ENCODE results near the gene IGSF9B. TPM values are rescaled to one million over a fixed set of nuclear protein-coding genes. Genes with fewer than 3 reads are reported as not detected.

IGSF9B gene
- total and polyA plus RNA-seq, 2 experiments from 2014 or later: 1.7 to 5.9 TPM

DNA sequence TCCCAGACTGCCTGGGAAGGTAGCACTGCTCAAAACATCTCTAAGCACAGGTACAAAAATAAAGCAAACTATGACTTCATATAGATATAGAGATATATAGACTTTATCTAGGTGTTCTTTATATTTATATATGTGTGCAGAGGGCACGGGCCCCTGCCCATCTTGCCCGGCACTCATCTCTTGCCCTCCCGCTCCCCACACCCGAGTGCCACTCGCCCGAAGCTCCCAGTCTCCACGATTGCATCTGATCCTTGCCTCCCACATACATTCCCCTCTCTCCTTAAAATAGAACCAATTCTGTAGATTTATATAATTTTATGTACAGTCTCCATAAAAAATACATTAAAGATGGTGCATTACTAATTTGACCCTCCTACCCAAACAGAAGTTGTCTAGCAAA, 55.5 kb downstream of the IGSF9B start:
- H3K27ac ChIP-seq: no peak overlapping the region
- TF ChIP-seq, protein P1, sequence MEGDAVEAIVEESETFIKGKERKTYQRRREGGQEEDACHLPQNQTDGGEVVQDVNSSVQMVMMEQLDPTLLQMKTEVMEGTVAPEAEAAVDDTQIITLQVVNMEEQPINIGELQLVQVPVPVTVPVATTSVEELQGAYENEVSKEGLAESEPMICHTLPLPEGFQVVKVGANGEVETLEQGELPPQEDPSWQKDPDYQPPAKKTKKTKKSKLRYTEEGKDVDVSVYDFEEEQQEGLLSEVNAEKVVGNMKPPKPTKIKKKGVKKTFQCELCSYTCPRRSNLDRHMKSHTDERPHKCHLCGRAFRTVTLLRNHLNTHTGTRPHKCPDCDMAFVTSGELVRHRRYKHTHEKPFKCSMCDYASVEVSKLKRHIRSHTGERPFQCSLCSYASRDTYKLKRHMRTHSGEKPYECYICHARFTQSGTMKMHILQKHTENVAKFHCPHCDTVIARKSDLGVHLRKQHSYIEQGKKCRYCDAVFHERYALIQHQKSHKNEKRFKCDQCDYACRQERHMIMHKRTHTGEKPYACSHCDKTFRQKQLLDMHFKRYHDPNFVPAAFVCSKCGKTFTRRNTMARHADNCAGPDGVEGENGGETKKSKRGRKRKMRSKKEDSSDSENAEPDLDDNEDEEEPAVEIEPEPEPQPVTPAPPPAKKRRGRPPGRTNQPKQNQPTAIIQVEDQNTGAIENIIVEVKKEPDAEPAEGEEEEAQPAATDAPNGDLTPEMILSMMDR (IDR thresholded peaks at IDR 0.05; ENCODE audit: low read depth, low read length): no peak
- H3K9me3 ChIP-seq (ENCODE audit: low read depth): no peaks in the 10 kb centered on the region
- DNase-seq (ENCODE audit: low read depth in 1 of 2, low spot score in 1 of 2): no peak
- no peaks in the 10 kb centered on the region for H3K27me3 ChIP-seq
- no peaks in the 10 kb centered on the region for H3K4me1 ChIP-seq (ENCODE audit: low read depth)
- H3K4me3 ChIP-seq: no peak overlapping the region
- H3K36me3 ChIP-seq: no peaks in the 10 kb centered on the region

DNA sequence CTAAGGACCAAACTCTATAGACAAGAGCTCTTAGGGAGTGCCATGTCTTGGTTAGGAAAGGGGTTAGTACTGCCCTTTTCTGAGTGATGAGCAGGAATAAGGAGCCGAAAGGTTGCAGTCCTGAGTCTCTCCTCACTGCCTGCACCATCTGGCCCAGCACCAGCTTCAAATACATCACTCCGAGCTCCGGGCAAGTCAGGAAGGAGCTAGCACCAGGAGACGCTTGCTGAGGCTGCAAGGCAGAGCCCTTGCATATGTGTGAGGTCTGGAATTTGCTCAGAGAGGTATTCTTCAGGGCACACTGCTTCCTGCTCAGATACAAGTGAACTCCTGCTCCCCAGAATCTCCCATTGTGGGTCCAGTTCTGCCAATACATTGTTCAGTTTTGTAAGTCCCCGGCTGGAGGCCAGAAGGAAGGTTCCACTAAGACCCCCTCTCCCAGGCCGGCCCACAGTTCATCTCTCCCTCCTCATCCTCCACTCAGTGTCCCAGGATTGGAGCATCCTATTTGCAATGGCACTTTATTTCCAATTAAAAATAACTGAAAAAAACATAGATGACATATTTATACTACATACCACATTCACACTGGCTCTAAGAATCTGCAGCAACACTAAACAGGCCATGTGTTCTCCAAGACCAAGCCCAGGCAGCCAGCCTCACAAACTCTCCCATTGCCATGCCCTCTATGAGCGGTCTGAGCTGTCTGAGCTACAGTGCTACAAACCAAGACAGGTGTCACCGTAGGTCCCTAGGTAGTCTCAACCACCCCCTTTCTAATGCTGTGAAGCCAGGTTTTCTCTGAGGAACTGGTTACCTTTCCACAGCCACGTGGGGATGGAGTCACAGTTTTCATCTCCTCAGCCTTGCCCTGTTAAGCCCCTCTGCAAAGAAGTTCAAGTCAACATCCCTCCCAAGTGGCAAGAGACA, 56.3 kb downstream of the IGSF9B start:
- no peaks in the 10 kb centered on the region for H3K9me3 ChIP-seq (ENCODE audit: low read depth)
- TF ChIP-seq, protein P1 (IDR thresholded peaks at IDR 0.05; ENCODE audit: low read depth, low read length): no peak
- H3K36me3 ChIP-seq: no peaks in the 10 kb centered on the region
- no peak overlapping the region for H3K27ac ChIP-seq
- no peak overlapping the region for H3K4me3 ChIP-seq
- H3K27me3 ChIP-seq: no peaks in the 10 kb centered on the region
- DNase-seq (ENCODE audit: low read depth in 1 of 2, low spot score in 1 of 2): no peak
- no peaks in the 10 kb centered on the region for H3K4me1 ChIP-seq (ENCODE audit: low read depth)

DNA sequence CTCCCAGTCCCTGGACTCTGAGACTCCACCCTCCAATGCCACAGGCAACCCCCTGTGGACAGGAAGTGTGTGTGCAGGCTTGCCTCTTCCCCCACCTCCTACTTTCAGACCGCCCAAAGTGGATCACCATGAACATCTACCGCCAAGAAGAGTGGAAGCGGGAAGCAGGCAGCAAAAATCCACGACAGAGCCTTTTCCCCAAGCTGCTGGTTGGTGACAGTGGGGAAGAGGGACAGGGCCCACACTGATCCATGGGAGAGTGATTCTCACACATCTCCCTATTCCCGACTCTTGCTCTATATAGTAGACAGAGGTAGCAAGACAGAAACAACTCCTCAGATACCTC, 58.0 kb downstream of the IGSF9B start:
- no peak for DNase-seq (ENCODE audit: low read depth in 1 of 2, low spot score in 1 of 2)
- no peaks in the 10 kb centered on the region for H3K4me1 ChIP-seq (ENCODE audit: low read depth)

DNA sequence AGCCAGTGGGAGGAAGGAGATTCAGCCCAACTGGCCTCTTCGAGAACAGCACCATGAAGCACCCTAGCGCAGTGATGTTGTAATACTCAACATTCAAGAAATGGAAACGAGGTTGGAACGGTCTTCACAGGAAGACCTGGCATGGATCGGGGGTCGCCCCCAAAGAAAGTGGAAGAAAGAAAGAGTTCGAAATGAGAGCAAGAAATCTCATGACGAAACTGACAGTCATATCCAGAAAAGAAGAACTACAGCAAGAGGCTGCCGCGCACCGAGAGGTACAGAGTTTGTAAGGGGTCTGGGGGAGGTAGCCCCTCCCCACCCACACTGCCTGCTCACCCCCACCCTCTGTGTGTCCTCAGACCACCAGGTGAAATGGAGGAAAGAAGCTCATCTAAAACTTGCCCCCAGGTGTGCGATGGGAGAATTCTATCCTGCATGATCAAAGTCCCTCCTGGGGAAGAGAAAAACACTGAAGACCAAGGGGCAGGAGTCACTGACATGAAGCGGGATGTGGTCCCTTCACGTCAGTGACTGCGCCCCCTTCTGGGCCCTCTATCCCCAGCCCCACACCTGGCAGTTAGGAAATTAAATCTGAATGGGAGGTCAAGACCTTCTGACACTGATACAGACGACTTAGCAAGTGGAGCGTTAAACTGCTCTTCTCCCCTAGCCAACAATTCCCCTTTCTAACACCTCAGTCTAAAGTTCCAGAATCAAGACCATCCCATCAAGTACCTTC, 58.6 kb downstream of the IGSF9B start:
- H3K4me3 ChIP-seq: no peak overlapping the region
- H3K27me3 ChIP-seq: no peaks in the 10 kb centered on the region
- no peaks in the 10 kb centered on the region for H3K4me1 ChIP-seq (ENCODE audit: low read depth)
- no peak overlapping the region for H3K27ac ChIP-seq
- DNase-seq (ENCODE audit: low read depth in 1 of 2, low spot score in 1 of 2): no peak
- TF ChIP-seq, protein P1 (IDR thresholded peaks at IDR 0.05; ENCODE audit: low read depth, low read length): no peak
- no peaks in the 10 kb centered on the region for H3K36me3 ChIP-seq
- no peaks in the 10 kb centered on the region for H3K9me3 ChIP-seq (ENCODE audit: low read depth)

More for the DNA sequence above, 58.0 kb downstream of the IGSF9B start:
- Histone ChIP-seq H3K36me3 (no peaks in the 10 kb centered on the region), H3K4me3 (no peak overlapping the region), H3K9me3 (ENCODE audit: low read depth) (no peaks in the 10 kb centered on the region), H3K27me3 (no peaks in the 10 kb centered on the region), H3K27ac (no peak overlapping the region)
- TF ChIP-seq, protein P1 (IDR thresholded peaks at IDR 0.05; ENCODE audit: low read depth, low read length): no peak

DNA sequence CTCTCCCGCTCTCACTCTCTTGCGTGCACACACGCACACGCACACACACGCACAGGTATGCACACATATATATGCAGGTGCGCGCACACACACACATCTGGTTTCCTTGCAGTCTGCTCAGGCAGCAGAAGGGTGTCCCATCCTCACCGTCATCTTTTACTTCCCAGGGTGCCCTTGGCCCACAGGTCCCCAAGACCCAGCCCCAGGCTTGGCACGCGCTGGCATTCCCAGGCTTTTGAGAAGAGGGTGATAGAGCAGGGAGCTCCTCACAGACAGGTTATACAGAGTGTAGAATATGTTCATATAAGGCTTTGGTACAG, 59.5 kb downstream of the IGSF9B start:
- no peak for DNase-seq (ENCODE audit: low read depth in 1 of 2, low spot score in 1 of 2)
- TF ChIP-seq, protein P1 (IDR thresholded peaks at IDR 0.05; ENCODE audit: low read depth, low read length): no peak

More for the DNA sequence above, 59.5 kb downstream of the IGSF9B start:
- Histone ChIP-seq H3K9me3 (ENCODE audit: low read depth) (no peaks in the 10 kb centered on the region), H3K4me1 (ENCODE audit: low read depth) (no peaks in the 10 kb centered on the region), H3K36me3 (no peaks in the 10 kb centered on the region), H3K27ac (no peak overlapping the region), H3K27me3 (no peaks in the 10 kb centered on the region), H3K4me3 (no peak overlapping the region)

Measured in cardiac muscle cell (in vitro differentiated cells and primary cell).